ENCODE results near the gene CD28.

Gene CD28

GRCh38 chr2:203719456-203720410 lies 13.3 kb downstream of the CD28 start:
- no peak for DNase-seq

DNA sequence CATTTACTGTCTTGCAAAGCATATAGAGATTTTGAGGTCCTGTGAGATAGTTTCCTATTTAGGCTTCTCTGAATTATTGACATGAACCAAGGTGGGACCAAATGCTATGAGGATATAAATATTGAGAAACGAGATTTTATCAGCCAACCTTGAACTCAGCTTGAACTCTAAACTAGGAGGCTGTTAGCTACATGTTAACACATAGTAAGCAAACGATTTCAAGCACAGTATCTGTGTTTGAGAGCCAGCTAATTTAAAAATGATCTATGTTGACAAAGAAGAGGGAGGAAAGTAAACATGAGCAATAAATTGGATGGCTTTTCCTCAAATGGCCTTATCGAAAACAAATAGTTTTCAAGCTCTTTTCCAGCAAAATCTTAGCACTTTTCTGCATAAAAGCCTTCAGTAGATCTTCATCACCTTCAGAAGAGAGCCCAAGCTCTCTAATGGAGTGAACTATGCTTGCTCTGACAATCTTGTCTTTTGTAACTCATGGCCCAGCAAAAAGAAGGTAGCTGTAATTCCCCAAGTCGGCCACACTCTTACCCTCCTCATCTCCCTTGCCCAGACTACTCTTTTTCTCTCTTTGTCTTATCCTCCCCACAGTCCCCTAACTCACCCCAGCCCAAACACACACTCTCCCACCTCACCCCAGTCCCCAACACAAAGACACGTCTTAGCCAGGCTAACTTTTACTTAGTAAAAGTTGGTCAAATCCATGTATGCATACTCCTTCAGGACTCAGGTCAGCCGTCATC lies 14.7 kb downstream of the CD28 start:
- no peak for DNase-seq

DNA sequence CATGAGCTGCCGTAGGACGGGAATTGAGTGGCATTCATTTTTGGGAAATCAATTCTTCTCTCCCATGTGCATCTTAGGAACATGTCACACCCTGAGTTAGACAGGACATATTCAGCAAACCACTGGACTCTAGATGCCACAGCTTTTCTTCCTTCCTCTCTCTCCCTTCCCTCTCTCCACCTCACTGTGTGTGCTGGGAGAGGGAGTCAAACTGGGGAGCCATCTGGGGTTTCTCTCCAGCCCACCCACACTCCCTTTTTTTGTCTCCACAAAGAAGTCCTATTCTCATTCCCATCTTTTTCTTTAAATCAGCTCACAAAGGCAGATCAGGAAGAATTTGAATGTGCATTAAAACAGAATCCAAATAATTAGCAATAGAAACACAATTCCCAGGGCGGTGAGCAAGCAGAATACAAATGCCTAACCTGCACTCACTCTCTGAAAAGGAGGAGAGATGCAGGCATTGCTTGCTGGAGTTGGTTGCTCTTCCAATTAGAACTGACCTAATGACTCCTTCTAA lies 15.4 kb downstream of the CD28 start:
- no peak for DNase-seq

GRCh38 chr2:203722411-203722810 lies 16.0 kb downstream of the CD28 start:
- DNase-seq = peak; percentile 20

DNA sequence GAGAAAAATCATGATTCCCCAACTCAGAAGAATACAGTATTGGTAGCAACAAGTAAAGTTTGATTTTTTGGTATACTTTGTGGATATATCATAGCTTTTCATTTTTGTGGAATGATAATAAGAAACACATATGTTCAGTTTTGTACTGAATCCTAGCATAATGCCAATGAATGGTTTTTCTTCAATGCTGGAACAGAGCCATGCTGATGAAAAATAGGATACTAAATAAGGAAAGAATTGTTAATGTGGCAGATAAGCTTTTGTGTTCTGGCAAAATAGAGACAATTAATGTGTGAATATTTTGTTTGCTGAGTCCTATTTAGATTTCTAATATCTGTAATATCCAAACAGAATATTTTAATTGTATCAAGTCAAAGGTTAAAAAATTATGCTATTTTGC lies 21.9 kb downstream of the CD28 start:
- DNase-seq = no peak

DNA sequence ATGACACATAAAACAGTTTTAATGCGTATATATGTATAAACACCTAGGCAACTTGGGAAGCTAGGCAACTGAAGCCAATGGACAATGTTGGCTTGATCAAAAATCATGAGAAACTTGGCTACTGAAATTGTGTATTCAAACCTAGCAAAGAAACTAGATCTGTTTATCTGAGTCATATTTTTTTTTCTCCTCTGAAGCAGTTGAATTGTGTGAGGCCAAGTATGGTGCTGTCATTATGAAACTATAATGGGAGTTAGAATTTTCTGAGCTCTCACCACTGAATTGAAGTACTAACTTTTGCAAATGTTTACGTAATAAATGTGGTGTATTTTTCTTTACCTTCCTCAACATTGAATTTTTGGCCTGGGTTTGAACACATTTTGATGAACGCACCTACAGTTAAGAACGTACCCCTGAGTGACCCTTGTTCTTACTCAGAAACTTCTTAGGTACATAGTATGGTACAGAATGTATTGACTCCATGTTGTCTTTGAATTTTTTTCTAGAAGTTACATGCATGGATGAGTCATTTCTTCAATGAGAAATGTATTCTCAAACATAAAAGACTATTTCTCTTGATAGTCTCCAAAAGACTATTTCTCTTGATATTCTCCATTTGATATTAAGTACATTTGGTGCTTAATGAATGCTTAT lies 23.8 kb downstream of the CD28 start:
- DNase-seq = no peak

- DNase-seq = no peak
Observed at GRCh38 chr2:203730883-203731282, 24.4 kb downstream of the CD28 start.

DNA sequence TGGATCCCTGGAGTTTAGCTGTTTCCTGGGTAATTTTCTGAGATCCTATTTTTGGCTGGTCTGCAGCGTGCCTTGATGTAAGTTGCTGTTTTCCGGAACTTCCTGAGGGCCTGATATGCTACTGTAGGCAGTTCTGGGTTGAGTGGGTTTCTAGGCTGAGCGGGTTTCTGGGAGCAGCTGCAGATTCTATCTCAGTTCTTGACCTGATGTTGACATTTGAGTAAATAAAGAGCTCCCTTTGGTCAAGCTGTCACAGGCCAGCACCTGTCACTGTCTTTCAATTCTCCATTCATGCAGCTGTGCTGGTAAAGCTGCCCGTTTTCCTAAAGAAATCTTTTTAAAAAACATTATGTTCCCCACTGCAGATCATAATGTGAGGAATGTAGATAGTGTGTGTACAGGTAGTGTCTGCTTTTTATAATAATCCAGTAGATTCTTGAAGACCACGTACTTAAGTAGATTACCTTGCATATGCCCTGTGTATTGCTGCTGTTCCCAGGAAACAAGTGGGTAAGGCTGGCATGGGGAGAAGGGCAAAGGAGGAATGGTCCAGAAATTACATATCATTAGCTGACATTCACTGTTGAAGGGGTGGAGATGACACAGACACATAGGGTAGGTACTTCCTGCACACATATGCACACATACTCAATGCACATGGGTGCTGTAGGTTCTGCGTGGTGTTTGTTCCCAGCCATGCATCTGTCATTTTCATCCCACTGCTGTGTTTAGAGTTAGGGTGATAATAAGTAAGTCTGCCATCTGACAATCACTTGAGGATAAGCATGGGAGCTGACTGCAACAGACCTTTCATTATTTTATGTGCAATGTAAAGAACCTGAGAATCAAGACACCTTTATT lies 25.9 kb downstream of the CD28 start:
- no peak for DNase-seq

DNA sequence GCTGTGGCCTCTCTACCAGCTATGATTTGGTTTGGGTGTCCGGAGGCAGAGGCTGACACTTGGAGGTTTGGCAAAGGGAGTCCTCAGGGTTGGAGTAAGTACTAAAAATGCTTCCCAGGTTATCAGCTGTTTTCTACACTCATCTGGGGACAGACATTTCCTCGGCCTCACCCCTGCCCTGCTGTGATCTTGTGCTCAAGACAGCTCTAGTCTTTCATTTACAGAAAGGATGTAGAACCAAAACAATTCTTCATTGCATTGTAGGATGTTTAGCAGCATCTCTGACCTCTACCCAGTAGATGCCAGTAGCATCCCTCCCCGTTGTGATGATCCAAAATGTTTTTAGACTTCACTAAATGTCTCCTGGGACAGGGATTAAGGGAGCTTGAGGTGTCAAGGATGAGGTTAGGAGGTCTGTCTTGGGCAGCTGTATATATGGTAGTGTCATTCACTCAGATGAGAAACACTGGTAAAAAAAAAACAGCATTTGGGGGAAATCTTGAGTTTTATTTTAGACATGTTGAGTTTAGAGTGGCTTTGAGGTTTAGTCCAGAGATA lies 26.6 kb downstream of the CD28 start:
- no peak for DNase-seq

DNA sequence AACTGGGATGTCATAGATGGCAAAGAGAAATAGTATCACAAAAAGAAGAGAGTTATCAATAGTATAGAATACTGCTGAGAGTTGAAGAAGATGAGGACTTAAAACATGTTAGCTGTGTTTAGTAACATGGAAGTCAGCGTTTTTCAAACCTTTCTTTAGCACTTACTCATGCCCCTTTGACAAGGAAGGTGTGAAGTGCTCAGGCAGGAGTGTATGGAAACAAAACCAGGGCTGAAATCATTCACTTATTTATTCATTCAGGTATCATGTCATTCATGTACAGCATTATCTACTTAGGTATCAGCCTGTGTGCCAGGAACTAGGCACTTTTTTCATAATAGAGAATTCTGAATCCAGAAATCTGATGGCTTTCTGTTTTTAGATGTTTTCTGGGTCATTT lies 27.2 kb downstream of the CD28 start:
- DNase-seq = no peak

DNA sequence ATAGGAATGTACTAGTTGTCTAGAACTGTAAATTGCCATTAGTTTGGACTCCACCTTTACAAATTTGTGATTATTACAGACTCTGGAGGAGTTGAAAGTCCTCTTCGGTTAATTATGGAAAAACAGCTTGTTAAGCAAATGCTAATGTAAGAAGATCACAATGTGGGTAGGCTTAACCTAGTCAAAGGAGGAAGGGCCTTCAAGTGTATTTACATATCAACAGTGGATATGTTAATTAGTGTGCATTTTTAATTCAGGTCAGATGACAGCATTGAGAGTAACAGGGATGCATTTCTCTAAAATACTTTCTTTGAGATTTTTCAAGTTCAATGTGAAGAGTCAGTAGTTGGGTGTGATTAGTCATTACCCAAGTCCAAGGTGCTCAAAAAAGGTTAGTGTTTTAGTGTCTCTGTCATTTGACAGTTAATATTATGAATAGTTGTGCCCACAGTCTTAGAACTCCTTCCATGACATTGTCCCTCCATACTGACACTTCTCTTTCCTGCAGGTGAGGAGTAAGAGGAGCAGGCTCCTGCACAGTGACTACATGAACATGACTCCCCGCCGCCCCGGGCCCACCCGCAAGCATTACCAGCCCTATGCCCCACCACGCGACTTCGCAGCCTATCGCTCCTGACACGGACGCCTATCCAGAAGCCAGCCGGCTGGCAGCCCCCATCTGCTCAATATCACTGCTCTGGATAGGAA lies 28.0 kb downstream of the CD28 start:
- DNase-seq = no peak

DNA sequence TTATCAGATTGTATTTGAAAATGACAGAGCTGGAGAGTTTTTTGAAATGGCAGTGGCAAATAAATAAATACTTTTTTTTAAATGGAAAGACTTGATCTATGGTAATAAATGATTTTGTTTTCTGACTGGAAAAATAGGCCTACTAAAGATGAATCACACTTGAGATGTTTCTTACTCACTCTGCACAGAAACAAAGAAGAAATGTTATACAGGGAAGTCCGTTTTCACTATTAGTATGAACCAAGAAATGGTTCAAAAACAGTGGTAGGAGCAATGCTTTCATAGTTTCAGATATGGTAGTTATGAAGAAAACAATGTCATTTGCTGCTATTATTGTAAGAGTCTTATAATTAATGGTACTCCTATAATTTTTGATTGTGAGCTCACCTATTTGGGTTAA lies 30.9 kb downstream of the CD28 start:
- DNase-seq = no peak

- no peak for DNase-seq
Observed at GRCh38 chr2:203739351-203739750, 32.9 kb downstream of the CD28 start.

GRCh38 chr2:203740871-203741281 lies 34.4 kb downstream of the CD28 start:
- DNase-seq = peak; percentile 55

- no peak for DNase-seq
Observed at GRCh38 chr2:203741566-203741965, 35.1 kb downstream of the CD28 start.

DNA sequence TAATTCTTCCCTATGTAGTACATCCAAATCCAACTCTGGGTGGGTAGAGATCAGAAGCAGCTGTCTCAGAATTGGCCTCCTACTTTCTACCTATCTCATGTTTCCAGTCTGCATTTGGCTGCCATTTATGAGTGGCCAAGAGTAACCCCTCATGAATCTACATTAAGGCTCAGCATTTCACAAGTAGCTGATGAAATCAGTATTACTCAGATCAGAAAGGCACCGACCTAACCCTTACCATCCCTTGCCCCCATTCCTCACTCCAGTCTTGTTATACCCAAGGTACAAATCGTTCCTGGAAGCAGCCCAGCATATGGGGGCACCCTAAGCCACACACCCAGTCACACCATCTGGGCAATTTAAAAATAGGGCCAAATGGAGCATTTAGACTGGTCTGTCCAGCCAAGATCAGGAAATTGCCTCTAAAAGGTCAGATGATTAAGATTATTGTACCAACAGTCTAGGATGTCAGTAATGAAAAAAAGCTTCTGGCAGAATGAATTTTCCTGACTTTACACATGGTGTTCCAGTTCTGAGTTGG lies 37.1 kb downstream of the CD28 start:
- peak; percentile 26 for DNase-seq

- peak; percentile 18 for DNase-seq
Observed at GRCh38 chr2:203744091-203744490, 37.7 kb downstream of the CD28 start.

DNA sequence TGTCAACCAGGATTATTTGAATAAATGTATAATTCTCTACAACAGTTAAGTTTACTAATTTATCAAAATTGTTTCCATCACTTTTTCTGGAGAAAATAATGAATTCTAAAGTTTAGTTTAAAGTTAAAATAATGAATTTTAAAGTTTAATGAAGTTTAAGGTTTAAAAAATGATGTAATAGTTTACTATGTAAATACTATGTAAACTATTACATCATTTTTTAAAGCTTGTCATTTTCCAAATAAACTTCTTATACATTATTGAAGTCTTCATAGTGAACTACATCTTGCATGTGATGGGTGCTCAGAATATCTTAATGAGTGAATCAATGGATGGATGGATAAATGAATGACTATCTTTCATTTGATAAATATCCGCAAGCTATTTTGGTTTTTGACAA lies 38.8 kb downstream of the CD28 start:
- no peak for DNase-seq

GRCh38 chr2:203748331-203749126 lies 42.1 kb downstream of the CD28 start:
- no peak for DNase-seq
